ENCODE measurements around the gene NRIP3. TPM values are rescaled to one million over a fixed set of nuclear protein-coding genes. Genes with fewer than 3 reads are reported as not detected.

The NRIP3 gene
- 2.6 and 9.7 TPM in 2 replicates for total RNA-seq

DNA sequence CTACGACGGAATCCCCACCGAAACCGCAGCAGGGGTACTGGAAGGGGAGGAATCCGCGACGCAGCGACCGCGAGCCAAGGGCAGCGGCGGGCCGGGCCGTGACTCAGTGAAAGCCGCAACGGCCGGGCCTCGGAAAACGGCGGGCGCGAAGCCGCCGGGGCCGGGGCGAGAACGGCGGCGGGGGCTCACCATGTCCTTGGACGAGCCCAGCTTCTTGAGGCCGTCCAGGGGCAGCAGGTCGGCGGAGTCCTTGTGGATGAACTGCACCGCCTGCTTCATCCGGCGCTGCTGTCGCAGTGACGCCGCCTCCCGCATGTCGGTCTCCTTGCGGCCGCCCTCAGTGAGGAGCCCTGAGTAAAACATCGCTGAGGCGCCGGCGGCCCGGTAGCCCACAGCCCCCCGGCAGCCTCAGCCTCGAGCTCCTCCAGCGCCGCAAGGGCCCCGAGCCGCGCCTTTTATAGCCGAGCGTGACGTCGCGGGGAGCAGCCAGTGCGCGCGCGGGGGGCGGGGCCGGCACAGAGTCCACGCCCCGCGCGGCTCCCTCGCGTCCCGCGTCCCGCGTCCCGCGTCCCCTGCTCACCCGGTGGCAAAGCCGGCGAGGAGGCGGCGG, at the start of gene NRIP3:
TSS of gene NRIP3 (minus strand) at position 429 of the 610 bp plus-strand sequence. CDS start at position 363, 66 bp downstream.

DNA sequence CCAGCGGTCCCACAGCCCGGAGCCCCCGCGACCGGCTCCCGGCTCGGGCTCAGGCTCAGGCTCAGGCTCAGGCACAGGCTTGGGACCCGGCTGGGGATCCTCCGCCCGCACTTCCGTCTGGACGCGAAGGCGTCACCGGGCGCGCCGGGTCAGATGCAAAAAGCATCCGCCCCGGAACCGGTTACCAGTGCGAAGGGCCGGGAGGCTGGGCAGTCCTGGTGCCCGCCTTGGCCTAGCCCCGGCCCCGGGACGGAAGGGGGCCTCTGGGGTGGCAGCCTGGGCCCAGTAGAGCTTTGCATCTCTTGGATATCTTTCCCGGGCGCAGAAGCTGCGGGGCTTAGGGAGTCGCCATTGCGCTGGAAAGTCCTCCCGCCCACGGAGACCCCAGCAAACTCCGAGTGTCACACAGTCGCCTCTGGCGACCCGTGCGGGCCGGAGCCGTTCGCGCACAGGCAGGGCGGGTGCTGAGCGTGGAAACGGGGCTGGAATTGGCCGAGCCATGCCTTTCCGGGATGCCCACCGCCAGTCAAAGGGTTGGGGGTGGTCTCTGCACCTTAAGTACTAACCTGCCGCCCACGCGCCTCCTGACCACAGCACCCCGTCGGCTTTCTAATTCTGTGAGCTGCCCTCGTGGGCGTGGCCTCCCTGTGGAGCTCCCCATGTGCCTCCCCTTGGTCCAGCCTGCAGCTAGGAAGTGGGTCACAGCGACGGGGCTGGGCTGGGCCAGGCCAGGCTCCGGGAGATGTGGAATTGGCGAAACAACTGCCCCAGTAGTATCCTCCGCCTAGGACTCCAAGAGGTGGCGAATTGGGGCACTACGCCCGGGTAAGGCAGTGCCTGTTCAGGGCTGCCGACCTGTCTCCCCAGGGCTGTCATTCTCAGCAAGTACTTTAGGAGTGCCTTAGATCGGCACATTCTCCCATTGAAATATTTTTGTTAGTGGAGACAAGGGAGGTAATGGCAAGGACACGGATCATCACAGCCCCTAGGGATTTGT, 39.2 kb downstream of the NRIP3 start, which contains the start of gene TMEM9B:
TSS of gene TMEM9B (minus strand) at position 119 of the 997 bp plus-strand sequence. CDS start 129 bp downstream, outside the sequence.

DNA sequence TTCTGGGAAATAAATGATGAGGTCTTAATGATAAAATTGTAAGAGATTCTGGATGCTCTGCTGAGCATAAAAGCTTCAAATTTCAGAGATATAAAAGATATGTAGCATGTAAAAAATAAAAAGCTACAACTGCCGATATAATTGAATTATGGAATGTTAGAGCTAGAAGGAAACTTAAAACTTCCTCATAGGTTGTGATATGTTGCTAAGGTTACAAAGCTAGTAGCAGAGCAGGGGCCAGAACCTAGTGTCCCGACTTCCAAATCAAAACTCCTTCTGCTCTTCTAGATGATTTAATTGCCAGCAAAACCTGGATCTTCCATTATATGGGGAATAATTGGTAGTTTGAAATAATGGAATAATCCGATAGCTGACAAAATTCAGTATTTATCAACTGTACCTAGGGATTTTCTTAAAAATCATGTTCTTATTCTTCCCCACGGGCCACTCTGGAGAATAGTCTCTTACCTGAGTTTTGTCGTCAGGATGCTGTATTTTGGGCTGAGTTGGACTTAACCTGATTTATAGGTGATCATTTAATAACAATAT, 61.2 kb downstream of the NRIP3 start, which contains the start of gene ASCL3:
TSS of gene ASCL3 (minus strand) at position 499 of the 549 bp plus-strand sequence. CDS start 4,855 bp downstream, outside the sequence.

DNA sequence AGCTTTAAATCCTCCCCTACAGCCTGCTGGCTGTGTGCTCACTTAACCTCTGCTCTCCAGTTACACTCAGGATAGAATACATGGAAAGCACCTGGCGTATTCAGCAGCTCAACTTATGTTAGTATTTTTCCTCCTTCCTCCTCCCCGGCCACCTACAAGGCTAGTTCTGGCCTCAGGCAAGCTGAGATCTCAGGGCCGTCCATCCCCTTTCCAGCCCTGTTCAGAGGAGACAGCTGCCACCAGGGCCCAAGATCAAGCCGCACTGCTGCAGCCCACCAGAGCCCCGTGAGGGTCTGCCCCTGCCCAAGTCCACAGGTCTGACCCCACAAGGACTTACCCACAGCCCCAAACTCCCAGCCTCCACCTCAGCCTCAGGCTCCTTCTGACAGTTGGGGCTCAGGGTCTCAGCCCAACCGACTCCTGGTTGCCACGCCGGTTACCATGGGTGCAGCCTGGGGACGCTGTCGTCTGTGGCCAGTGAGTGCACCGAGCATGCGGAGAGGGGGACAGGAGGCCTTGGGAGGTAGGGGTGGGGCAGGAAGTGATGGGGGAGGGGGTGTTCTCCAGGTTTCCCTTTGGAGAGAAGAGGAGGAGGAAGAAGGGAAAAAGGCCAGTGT, 71.1 kb downstream of the NRIP3 start, which contains the start of gene C11orf16:
TSS of gene C11orf16 (minus strand) at position 384 of the 617 bp plus-strand sequence. CDS start 639 bp downstream, outside the sequence.

Other genes with a start within 250 kb of the NRIP3 start
- 18.4 and 28.2 TPM in 2 replicates for gene AKIP1, start 92.8 kb downstream of the NRIP3 start, total RNA-seq
- not detected in 2 replicates for gene C11orf16, start 71.1 kb downstream of the NRIP3 start, total RNA-seq
- not detected in 2 replicates for gene ASCL3, start 61.0 kb downstream of the NRIP3 start, total RNA-seq
- 39.2 and 41.2 TPM in 2 replicates for gene TMEM9B, start 39.6 kb downstream of the NRIP3 start, total RNA-seq
- gene SCUBE2, start 87.6 kb upstream of the NRIP3 start, total RNA-seq = 9.6 and 13.0 TPM in 2 replicates